Lower leg skin (tissue), 3 donors: ENCODE measurements around the gene CEACAM8.

Experiments used
- CTCF ChIP-seq, 3 donors: fragments of 450-650 bp; IDR thresholded peaks; one replicate each; pipeline ENCODE4 v1.5.1; 2016; ENCODE audit warnings: antibody characterized with exemption in 3 of 3, mild to moderate bottlenecking in 3 of 3, moderate library complexity in 2 of 3
- POLR2A ChIP-seq, 2 donors: fragments of 450-650 bp; IDR thresholded peaks; one replicate each; pipeline ENCODE4 v1.6.1; 2016 to 2017; ENCODE audit warnings: antibody characterized with exemption in 2 of 2, mild to moderate bottlenecking in 1 of 2, moderate library complexity in 1 of 2

GRCh38 chr19:42534391-42534790 lies 60.3 kb downstream of the CEACAM8 start:
- no peak for TF ChIP-seq CTCF (IDR thresholded peaks at IDR 0.05)
- no peak for TF ChIP-seq POLR2A (IDR thresholded peaks at IDR 0.05)
